HG02973 (cell line): ENCODE measurements around the gene NEK5.

Source experiments
- ATAC-seq: cut with Tn5 transposase; IDR thresholded peaks from one replicate; pipeline ENCODE4 v1.9.1; 2021; ENCODE audit warnings: moderate library complexity; ENCODE audit not compliant: unreplicated experiment

The NEK5 gene

DNA sequence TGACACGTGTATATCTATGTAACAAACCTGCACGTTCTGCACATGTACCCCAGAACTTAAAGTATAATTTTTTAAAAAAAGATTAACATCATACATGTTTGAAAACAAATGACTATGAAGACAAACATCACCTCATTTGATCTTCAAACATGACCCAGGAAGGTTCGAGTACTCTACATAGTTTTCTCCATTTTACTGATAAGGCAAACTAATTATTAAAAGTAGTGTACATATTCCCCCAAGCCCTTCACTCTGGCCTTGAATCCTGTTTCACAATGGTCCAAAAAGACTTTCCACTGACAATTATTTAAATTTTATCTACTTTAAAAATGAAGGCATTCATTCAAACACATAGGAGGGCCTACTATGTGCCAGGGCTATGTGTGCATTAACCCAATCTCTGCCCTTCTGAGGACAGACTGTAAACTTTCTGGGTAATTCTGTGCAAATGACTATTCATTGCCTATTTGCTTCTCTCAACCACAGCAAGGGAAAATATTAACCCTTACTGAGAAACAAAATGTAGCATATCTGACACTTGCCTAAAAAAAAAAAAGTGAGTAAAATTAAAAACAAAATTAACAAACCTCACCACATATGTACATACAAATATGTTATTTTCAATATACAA is 139.8 kb downstream of the NEK5 start:
- ATAC-seq = no peak
